ENCODE measurements around the gene BPIFB4. TPM values are rescaled to one million over a fixed set of nuclear protein-coding genes. Genes with fewer than 3 reads are reported as not detected.

BPIFB4 gene
- total RNA-seq, 1 experiment from 2014 or later: not detected

DNA sequence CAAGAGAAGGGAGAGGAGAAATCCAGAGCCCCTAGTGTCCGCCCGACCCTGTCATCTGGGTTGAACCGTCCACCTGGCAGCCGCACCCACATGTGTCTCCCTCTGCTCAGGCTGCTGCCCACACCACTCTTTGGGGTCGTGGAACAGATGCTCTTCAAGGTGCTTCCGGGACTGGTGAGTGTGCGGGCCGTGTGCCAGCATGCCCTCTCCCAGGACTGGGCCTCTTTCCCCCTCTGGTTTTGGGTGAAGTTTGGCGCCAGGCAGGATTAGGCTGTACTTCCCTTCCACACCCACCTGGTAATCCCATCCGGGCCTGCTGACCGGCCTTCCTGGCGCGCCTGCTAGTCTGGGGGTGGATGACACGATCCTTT lies 17.8 kb upstream of the BPIFB4 start:
- H3K9me3 Mint-ChIP-seq (ENCODE audit: low read depth, unreplicated experiment): no peaks in the 10 kb centered on the region

DNA sequence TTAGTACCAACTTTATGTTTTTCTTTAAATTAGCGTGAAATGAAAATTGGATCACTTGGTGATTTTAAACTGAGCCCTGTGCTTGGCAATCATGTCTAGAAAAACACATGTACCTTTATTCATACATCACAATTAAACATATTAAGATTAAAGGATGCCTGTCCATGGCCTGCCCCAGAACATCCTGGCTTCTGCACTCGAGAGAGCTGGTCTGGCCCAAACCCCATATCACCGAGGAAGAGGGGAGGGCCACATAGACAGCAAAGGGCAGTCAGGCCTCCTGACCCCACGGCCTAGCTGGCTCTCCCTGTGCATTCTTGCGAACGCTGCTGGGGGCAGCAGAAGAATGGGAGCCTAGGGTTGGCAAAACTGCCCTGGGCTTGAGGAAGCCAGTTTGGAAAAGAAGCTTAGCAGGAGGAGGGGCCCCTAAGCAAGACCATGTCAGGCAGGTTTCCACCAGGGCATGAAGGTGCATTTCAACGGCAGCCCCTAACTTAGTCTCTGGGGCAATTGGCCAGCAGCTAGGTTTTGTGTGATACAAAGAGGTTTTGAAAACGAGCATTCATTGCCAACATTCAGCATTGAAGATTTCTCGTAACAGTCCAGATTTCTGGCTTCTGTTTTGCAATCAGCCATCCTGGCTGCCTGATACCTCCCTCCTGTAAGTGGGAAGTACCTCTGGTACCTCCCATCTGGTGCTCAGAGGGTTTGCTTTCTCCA lies 17.2 kb upstream of the BPIFB4 start:
- H3K27me3 Mint-ChIP-seq (ENCODE audit: unreplicated experiment): peaks cover 96% of the 10 kb centered on the region
- no peak overlapping the region for H3K4me3 Mint-ChIP-seq (ENCODE audit: low read depth, unreplicated experiment)
- H3K36me3 Mint-ChIP-seq (ENCODE audit: insufficient read depth, unreplicated experiment): no peaks in the 10 kb centered on the region
- BruUV-seq (replicated peaks): no TSS peak
- H3K9me3 Mint-ChIP-seq (ENCODE audit: low read depth, unreplicated experiment): no peaks in the 10 kb centered on the region
- H3K4me1 Mint-ChIP-seq (ENCODE audit: low read depth, unreplicated experiment): no peaks in the 10 kb centered on the region
- CTCF ChIA-PET: interaction anchor here (1.2 kb wide), 1 partner anchor 12 kb away, joined by 3 read pairs; no protein-coding TSS in a partner anchor
- H3K27ac Mint-ChIP-seq (ENCODE audit: unreplicated experiment): no peak overlapping the region
- DNase-seq: no peak
- TF ChIP-seq, protein P1, sequence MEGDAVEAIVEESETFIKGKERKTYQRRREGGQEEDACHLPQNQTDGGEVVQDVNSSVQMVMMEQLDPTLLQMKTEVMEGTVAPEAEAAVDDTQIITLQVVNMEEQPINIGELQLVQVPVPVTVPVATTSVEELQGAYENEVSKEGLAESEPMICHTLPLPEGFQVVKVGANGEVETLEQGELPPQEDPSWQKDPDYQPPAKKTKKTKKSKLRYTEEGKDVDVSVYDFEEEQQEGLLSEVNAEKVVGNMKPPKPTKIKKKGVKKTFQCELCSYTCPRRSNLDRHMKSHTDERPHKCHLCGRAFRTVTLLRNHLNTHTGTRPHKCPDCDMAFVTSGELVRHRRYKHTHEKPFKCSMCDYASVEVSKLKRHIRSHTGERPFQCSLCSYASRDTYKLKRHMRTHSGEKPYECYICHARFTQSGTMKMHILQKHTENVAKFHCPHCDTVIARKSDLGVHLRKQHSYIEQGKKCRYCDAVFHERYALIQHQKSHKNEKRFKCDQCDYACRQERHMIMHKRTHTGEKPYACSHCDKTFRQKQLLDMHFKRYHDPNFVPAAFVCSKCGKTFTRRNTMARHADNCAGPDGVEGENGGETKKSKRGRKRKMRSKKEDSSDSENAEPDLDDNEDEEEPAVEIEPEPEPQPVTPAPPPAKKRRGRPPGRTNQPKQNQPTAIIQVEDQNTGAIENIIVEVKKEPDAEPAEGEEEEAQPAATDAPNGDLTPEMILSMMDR (IDR thresholded peaks at IDR 0.05; ENCODE audit: unreplicated experiment): no peak
- intact Hi-C loops (cut with micrococcal nuclease; ENCODE audit: unreplicated experiment): no loop called here

More for the DNA sequence above, 17.8 kb upstream of the BPIFB4 start:
- no peaks in the 10 kb centered on the region for H3K4me1 Mint-ChIP-seq (ENCODE audit: low read depth, unreplicated experiment)
- H3K27ac Mint-ChIP-seq (ENCODE audit: unreplicated experiment): no peak overlapping the region
- TF ChIP-seq, protein P1 (IDR thresholded peaks at IDR 0.05; ENCODE audit: unreplicated experiment): no peak
- DNase-seq: no peak
- peaks cover 91% of the 10 kb centered on the region for H3K27me3 Mint-ChIP-seq (ENCODE audit: unreplicated experiment)
- CTCF ChIA-PET: no interaction called here
- intact Hi-C loops (cut with micrococcal nuclease; ENCODE audit: unreplicated experiment): no loop called here
- BruUV-seq (replicated peaks): no TSS peak
- H3K36me3 Mint-ChIP-seq (ENCODE audit: insufficient read depth, unreplicated experiment): no peaks in the 10 kb centered on the region
- H3K4me3 Mint-ChIP-seq (ENCODE audit: low read depth, unreplicated experiment): no peak overlapping the region

DNA sequence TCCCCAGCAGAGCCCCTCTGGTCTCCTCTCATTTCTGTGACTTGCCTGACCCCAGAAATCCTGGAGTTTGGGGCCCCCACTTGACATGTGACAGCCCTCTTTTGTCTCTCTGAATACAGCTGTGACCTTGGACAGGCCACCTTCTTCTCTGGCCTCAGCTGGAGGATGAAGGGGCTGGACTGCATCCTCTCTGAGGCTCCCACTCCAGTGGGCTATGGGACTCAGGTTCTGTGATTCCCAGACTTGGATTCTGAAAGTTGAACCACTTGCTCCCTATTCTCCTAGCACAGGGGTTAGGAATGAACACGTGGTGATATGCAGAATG lies 16.7 kb upstream of the BPIFB4 start:
- no TSS peak for BruUV-seq (replicated peaks)
- no peaks in the 10 kb centered on the region for H3K4me1 Mint-ChIP-seq (ENCODE audit: low read depth, unreplicated experiment)
- intact Hi-C loops (cut with micrococcal nuclease; ENCODE audit: unreplicated experiment): no loop called here
- no peaks in the 10 kb centered on the region for H3K36me3 Mint-ChIP-seq (ENCODE audit: insufficient read depth, unreplicated experiment)
- no peaks in the 10 kb centered on the region for H3K9me3 Mint-ChIP-seq (ENCODE audit: low read depth, unreplicated experiment)
- CTCF ChIA-PET: interaction anchor here (1.2 kb wide), 1 partner anchor 12 kb away, joined by 3 read pairs; no protein-coding TSS in a partner anchor
- peaks cover 96% of the 10 kb centered on the region for H3K27me3 Mint-ChIP-seq (ENCODE audit: unreplicated experiment)
- H3K4me3 Mint-ChIP-seq (ENCODE audit: low read depth, unreplicated experiment): no peak overlapping the region
- TF ChIP-seq, protein P1 (IDR thresholded peaks at IDR 0.05; ENCODE audit: unreplicated experiment): no peak
- DNase-seq: no peak
- H3K27ac Mint-ChIP-seq (ENCODE audit: unreplicated experiment): no peak overlapping the region

DNA sequence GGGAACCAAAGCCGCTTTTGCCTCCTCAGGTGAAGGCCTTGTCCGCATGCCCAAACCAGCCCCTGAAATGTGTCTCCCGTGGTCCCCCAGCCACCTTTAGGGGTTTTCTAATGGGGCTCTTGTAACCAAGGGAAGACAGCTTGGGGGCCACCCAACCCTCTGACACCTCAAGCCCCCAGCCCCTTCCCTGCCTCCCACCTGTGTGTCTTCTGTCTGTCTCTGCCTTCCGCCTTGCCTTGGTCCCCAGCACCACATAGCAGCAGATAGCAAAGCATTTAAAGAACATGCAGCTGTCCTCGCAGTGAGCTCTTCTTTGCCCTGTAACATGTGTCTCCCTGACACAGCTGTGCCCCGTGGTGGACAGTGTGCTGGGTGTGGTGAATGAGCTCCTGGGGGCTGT lies 16.2 kb upstream of the BPIFB4 start:
- Mint-ChIP-seq H3K4me1 (ENCODE audit: low read depth, unreplicated experiment) (no peaks in the 10 kb centered on the region), H3K27me3 (ENCODE audit: unreplicated experiment) (peaks cover 96% of the 10 kb centered on the region), H3K27ac (ENCODE audit: unreplicated experiment) (no peak overlapping the region), H3K36me3 (ENCODE audit: insufficient read depth, unreplicated experiment) (no peaks in the 10 kb centered on the region), H3K4me3 (ENCODE audit: low read depth, unreplicated experiment) (no peak overlapping the region), H3K9me3 (ENCODE audit: low read depth, unreplicated experiment) (no peaks in the 10 kb centered on the region)
- DNase-seq: no peak
- CTCF ChIA-PET: interaction anchor here (0.7 to 1.2 kb wide), 2 partner anchors 11 to 25 kb away, joined by 3 read pairs; no protein-coding TSS in a partner anchor
- BruUV-seq (replicated peaks): no TSS peak
- intact Hi-C loops (cut with micrococcal nuclease; ENCODE audit: unreplicated experiment): no loop called here
- TF ChIP-seq, protein P1 (IDR thresholded peaks at IDR 0.05; ENCODE audit: unreplicated experiment): no peak

Data from Calu3 (cell line).